HCT116 (cell line): ENCODE results near the gene EFCAB8. TPM values are rescaled to one million over a fixed set of nuclear protein-coding genes. Genes with fewer than 3 reads are reported as not detected.

ENCODE experiments used
- ATAC-seq: fragments of 200-7000 bp; cut with Tn5 transposase; 2 replicates; pipeline ENCODE4 v1.9.1; 2020; ENCODE audit warnings: mild to moderate bottlenecking, moderate library complexity
- BruUV-seq: library from RNA; stranded (reverse); fragments of 400-500 nt; replicated peaks from 2 replicates; lab custom pipeline; 2021; lab: Mats Ljungman, UMichigan
- CTCF ChIA-PET: fragments of 300-600 bp; sonication (Branson Sonifier 250); formaldehyde crosslinking; loops from one replicate; lab custom pipeline; 2021; ENCODE audit warnings: antibody characterized with exemption; lab: Charles Lee
- POLR2A ChIA-PET: fragments of 300-600, 350-600 bp; sonication (Branson Sonifier 250); formaldehyde crosslinking; loops from one replicate; lab custom pipeline; 2021; ENCODE audit warnings: antibody characterized with exemption; lab: Charles Lee
- RAD21 ChIA-PET, 2 experiments: fragments of 300-600 bp; sonication (Branson Sonifier 250); formaldehyde crosslinking; loops; one replicate each; lab custom pipeline; 2023; ENCODE audit warnings: low total read pairs in 2 of 2; ENCODE audit not compliant: uncharacterized antibody in 2 of 2, unreplicated experiment in 2 of 2, low non-redundant PET in 1 of 2; lab: Charles Lee
- DNase-seq: peaks from one replicate; pipeline ENCODE4 v3.0.0-alpha.2; 2010; ENCODE audit warnings: low read depth, low spot score
- H2AFZ ChIP-seq: fragments of 200-600 bp; shearing (Covaris generic), sonication (generic); 2 replicates; pipeline ENCODE4 v1.6.1; 2017; ENCODE audit warnings: low read depth, mixed run types, mixed read lengths, antibody characterized with exemption, low read length; ENCODE audit not compliant: poor library complexity, severe bottlenecking
- H3K27ac ChIP-seq: 2 replicates; pipeline ENCODE4 v1.5.1; 2012; ENCODE audit warnings: low read depth, low read length
- H3K27me3 ChIP-seq: fragments of 200-600 bp; sonication (generic); 2 replicates; pipeline ENCODE4 v1.6.1; 2016; ENCODE audit warnings: mixed run types, low read length, mixed read lengths; ENCODE audit not compliant: insufficient read depth
- H3K36me3 ChIP-seq, 2 experiments: fragments of 200-500 bp in 1 of 2; fragments of 200-600 bp in 1 of 2; sonication (Bioruptor generic) in 1 of 2; sonication (generic) in 1 of 2; 2 replicates each; pipeline versions ENCODE4 v1.5.1 to v1.6.1; 2014 to 2016; ENCODE audit warnings: low read length in 2 of 2, inconsistent platforms in 1 of 2, mixed read lengths in 1 of 2, mixed run types in 1 of 2; ENCODE audit not compliant: insufficient read depth in 2 of 2, control insufficient read depth in 1 of 2
- H3K4me1 ChIP-seq, 2 experiments: fragments of 200-600 bp in 1 of 2; sonication (generic) in 1 of 2; 2 replicates each; pipeline versions ENCODE4 v1.5.1 to v1.6.1; 2012 to 2017; ENCODE audit warnings: low read length in 2 of 2, inconsistent platforms in 1 of 2, mild to moderate bottlenecking in 1 of 2, mixed read lengths in 1 of 2, mixed run types in 1 of 2, moderate library complexity in 1 of 2; ENCODE audit not compliant: insufficient read depth in 2 of 2, control insufficient read depth in 1 of 2
- H3K4me2 ChIP-seq: fragments of 200-600 bp; sonication (generic); 2 replicates; pipeline ENCODE4 v1.6.1; 2017; ENCODE audit warnings: mixed run types, low read length, mixed read lengths
- H3K4me3 ChIP-seq, 2 experiments: fragments of 200-600 bp in 1 of 2; sonication (generic) in 1 of 2; replicated peaks in 1 of 2; 2 replicates each; pipeline ENCODE4 v1.5.1; 2011 to 2016; ENCODE audit warnings: low read length in 2 of 2, control low read depth in 1 of 2, low read depth in 1 of 2, mild to moderate bottlenecking in 1 of 2, mixed read lengths in 1 of 2, mixed run types in 1 of 2
- H3K79me2 ChIP-seq: fragments of 200-600 bp; sonication (generic); 2 replicates; pipeline ENCODE4 v1.6.1; 2017; ENCODE audit warnings: mild to moderate bottlenecking, mixed run types, low read length, moderate library complexity, mixed read lengths; ENCODE audit not compliant: insufficient read depth
- H3K9ac ChIP-seq: fragments of 200-600 bp; sonication (generic); 2 replicates; pipeline ENCODE4 v1.6.1; 2016; ENCODE audit warnings: low read length, mixed read lengths
- H3K9me2 ChIP-seq: fragments of 200-600 bp; sonication (generic), shearing (Covaris generic); 2 replicates; pipeline ENCODE4 v1.6.1; 2017; ENCODE audit warnings: mixed run types, mild to moderate bottlenecking, moderate library complexity; ENCODE audit not compliant: insufficient read depth
- H3K9me3 ChIP-seq, 2 experiments: fragments of 200-500 bp in 1 of 2; fragments of 200-600 bp in 1 of 2; sonication (Bioruptor generic) in 1 of 2; sonication (generic) in 1 of 2; 2 replicates each; pipeline ENCODE4 v1.6.1; 2014 to 2017; ENCODE audit warnings: low read length in 2 of 2, mixed read lengths in 2 of 2, inconsistent platforms in 1 of 2, low read depth in 1 of 2, mild to moderate bottlenecking in 1 of 2, mixed run types in 1 of 2, moderate library complexity in 1 of 2; ENCODE audit not compliant: control insufficient read depth in 1 of 2, insufficient read depth in 1 of 2
- H4K20me1 ChIP-seq: fragments of 200-600 bp; sonication (generic), shearing (Covaris generic); 2 replicates; pipeline ENCODE4 v1.6.1; 2017; ENCODE audit warnings: mixed run types, mild to moderate bottlenecking, moderate library complexity; ENCODE audit not compliant: insufficient read depth
- CBX3 ChIP-seq: IDR thresholded peaks from 2 replicates; pipeline ENCODE4 v1.6.1; 2012; ENCODE audit warnings: low read depth
- CEBPB ChIP-seq: IDR thresholded peaks from 2 replicates; pipeline ENCODE4 v1.6.1; 2012; ENCODE audit warnings: low read depth
- EGR1 ChIP-seq: IDR thresholded peaks from 2 replicates; pipeline ENCODE4 v1.6.1; 2012; ENCODE audit warnings: low read depth
- ELF1 ChIP-seq: IDR thresholded peaks from 2 replicates; pipeline ENCODE4 v1.6.1; 2012; ENCODE audit warnings: low read depth, borderline replicate concordance
- EZH2 ChIP-seq: fragments of 200-600 bp; sonication (generic); IDR thresholded peaks from 2 replicates; pipeline ENCODE4 v1.6.1; 2017; ENCODE audit warnings: antibody characterized with exemption, mixed run types
- JUND ChIP-seq: IDR thresholded peaks from 2 replicates; pipeline ENCODE4 v1.6.1; 2012
- POLR2AphosphoS5 ChIP-seq: IDR thresholded peaks from 2 replicates; pipeline ENCODE4 v1.6.1; 2011; ENCODE audit warnings: mild to moderate bottlenecking, low read depth, low read length, moderate library complexity
- RAD21 ChIP-seq: IDR thresholded peaks from 2 replicates; pipeline ENCODE4 v1.6.1; 2012; ENCODE audit warnings: low read depth, mild to moderate bottlenecking
- SP1 ChIP-seq: IDR thresholded peaks from 2 replicates; pipeline ENCODE4 v1.6.1; 2012; ENCODE audit warnings: low read depth
- YY1 ChIP-seq: IDR thresholded peaks from 2 replicates; pipeline ENCODE4 v1.6.1; 2011; ENCODE audit warnings: low read length, low read depth, moderate library complexity, mild to moderate bottlenecking; ENCODE audit not compliant: insufficient replicate concordance; ENCODE audit errors: extremely low read depth
- ZFX ChIP-seq: fragments of 450-650 bp; IDR thresholded peaks from 2 replicates; pipeline ENCODE4 v1.6.1; 2017
- intact Hi-C: fragments of 100-400 bp; cut with micrococcal nuclease; formaldehyde crosslinking; loops from 2 replicates; pipeline ENCODE4 v1.10.0; 2022
- total RNA-seq: library from RNA; stranded (reverse); gene quantifications from one replicate; pipeline ENCODE4 v1.2.1, GENCODE V29; 2021; ENCODE audit not compliant: unreplicated experiment
- TF ChIP-seq, protein P1 (sequence below): IDR thresholded peaks from 2 replicates; pipeline ENCODE4 v1.6.1; 2012
- TF ChIP-seq, protein P2 (sequence below): IDR thresholded peaks from 2 replicates; pipeline ENCODE4 v1.6.1; 2011; ENCODE audit warnings: mild to moderate bottlenecking, low read length, moderate library complexity; ENCODE audit not compliant: insufficient replicate concordance; ENCODE audit errors: extremely low read depth
- TF ChIP-seq, protein P3 (sequence below): IDR thresholded peaks from 2 replicates; pipeline ENCODE4 v1.6.1; 2012; ENCODE audit warnings: low read depth

Gene EFCAB8
- total RNA-seq, 1 experiment from 2014 or later, result 0.42 TPM

DNA sequence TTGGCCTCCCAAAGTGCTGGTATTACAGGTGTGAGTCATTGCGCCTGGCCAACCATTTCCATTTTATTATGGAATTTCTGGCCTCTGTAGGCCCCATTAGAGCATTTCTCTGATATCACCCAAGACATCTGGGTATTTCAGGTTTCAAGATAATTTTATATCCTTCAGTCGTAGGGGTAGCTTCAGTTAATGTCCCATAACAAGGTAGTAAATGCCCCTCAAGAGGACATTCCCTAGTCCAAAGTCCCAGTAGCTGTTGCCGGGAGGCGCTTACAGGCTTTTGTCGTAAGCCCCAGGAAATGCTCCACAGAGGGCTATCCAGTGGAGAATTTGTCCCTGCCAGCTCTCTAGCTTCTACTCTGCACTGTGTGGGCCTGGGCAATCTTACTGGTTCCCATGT lies 24.4 kb downstream of the EFCAB8 start:
- ChIA-PET POLR2A (no interaction called here), RAD21 (no interaction called here), CTCF (no interaction called here)
- DNase-seq (no peak), ATAC-seq (no peak)
- Histone ChIP-seq H2AFZ (no peak overlapping the region), H3K27me3 (no peaks in the 10 kb centered on the region), H3K36me3 (no peaks in the 10 kb centered on the region), H3K4me3 (no peak overlapping the region), H4K20me1 (no peaks in the 10 kb centered on the region), H3K4me2 (no peak overlapping the region), H3K27ac (no peak overlapping the region), H3K9me2 (no peaks in the 10 kb centered on the region), H3K9me3 (no peaks in the 10 kb centered on the region), H3K4me1 (no peaks in the 10 kb centered on the region), H3K79me2 (no peaks in the 10 kb centered on the region), H3K9ac (no peak overlapping the region)
- intact Hi-C loops, result no loop called here
- BruUV-seq, result no TSS peak
- TF ChIP-seq YY1 (no peak), POLR2AphosphoS5 (no peak), ELF1 (no peak), SP1 (no peak), CEBPB (no peak), JUND (no peak), RAD21 (no peak), EGR1 (no peak)
- TF ChIP-seq, protein P1, sequence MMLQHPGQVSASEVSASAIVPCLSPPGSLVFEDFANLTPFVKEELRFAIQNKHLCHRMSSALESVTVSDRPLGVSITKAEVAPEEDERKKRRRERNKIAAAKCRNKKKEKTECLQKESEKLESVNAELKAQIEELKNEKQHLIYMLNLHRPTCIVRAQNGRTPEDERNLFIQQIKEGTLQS, result no peak

DNA sequence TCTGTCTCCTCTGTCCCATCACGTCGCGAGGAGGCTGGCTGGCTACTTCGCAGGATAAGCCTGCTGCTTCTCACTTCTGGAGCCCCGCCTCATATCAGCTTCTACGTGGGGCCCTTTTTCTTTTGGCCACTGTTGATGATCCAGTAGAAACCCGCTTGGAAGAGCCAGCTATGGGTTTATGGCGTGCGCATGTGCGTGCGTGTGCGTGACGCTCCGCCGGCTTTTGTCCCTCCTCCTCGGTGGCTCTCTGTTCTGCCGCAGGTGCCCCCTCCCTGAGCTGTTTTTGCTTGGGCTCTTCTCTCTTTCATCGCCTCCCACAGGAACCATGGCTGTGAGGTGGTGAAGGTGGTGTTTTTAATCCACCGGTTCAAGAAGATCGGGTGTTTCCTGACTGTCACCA lies 26.5 kb downstream of the EFCAB8 start:
- RAD21 ChIA-PET, result no interaction called here
- Histone ChIP-seq H3K4me1 (no peaks in the 10 kb centered on the region), H2AFZ (no peak overlapping the region), H3K27me3 (no peaks in the 10 kb centered on the region), H3K36me3 (no peaks in the 10 kb centered on the region), H4K20me1 (no peaks in the 10 kb centered on the region), H3K27ac (no peak overlapping the region), H3K4me2 (no peak overlapping the region), H3K79me2 (no peaks in the 10 kb centered on the region), H3K4me3 (no peak overlapping the region), H3K9me3 (no peaks in the 10 kb centered on the region), H3K9ac (no peak overlapping the region), H3K9me2 (no peaks in the 10 kb centered on the region)
- TF ChIP-seq EZH2, result no peak
- TF ChIP-seq ZFX, result no peak
- TF ChIP-seq CBX3, result no peak
- no peak for TF ChIP-seq ELF1
- TF ChIP-seq, protein P2, sequence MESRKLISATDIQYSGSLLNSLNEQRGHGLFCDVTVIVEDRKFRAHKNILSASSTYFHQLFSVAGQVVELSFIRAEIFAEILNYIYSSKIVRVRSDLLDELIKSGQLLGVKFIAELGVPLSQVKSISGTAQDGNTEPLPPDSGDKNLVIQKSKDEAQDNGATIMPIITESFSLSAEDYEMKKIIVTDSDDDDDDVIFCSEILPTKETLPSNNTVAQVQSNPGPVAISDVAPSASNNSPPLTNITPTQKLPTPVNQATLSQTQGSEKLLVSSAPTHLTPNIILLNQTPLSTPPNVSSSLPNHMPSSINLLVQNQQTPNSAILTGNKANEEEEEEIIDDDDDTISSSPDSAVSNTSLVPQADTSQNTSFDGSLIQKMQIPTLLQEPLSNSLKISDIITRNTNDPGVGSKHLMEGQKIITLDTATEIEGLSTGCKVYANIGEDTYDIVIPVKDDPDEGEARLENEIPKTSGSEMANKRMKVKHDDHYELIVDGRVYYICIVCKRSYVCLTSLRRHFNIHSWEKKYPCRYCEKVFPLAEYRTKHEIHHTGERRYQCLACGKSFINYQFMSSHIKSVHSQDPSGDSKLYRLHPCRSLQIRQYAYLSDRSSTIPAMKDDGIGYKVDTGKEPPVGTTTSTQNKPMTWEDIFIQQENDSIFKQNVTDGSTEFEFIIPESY, result no peak
- TF ChIP-seq, protein P3, sequence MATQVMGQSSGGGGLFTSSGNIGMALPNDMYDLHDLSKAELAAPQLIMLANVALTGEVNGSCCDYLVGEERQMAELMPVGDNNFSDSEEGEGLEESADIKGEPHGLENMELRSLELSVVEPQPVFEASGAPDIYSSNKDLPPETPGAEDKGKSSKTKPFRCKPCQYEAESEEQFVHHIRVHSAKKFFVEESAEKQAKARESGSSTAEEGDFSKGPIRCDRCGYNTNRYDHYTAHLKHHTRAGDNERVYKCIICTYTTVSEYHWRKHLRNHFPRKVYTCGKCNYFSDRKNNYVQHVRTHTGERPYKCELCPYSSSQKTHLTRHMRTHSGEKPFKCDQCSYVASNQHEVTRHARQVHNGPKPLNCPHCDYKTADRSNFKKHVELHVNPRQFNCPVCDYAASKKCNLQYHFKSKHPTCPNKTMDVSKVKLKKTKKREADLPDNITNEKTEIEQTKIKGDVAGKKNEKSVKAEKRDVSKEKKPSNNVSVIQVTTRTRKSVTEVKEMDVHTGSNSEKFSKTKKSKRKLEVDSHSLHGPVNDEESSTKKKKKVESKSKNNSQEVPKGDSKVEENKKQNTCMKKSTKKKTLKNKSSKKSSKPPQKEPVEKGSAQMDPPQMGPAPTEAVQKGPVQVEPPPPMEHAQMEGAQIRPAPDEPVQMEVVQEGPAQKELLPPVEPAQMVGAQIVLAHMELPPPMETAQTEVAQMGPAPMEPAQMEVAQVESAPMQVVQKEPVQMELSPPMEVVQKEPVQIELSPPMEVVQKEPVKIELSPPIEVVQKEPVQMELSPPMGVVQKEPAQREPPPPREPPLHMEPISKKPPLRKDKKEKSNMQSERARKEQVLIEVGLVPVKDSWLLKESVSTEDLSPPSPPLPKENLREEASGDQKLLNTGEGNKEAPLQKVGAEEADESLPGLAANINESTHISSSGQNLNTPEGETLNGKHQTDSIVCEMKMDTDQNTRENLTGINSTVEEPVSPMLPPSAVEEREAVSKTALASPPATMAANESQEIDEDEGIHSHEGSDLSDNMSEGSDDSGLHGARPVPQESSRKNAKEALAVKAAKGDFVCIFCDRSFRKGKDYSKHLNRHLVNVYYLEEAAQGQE, result no peak
- CTCF ChIA-PET, result interaction anchor here (0.7 kb wide), 1 partner anchor 9 kb away, joined by 3 read pairs; no protein-coding TSS in a partner anchor
- no peak for DNase-seq
- intact Hi-C loops, result no loop called here
- POLR2A ChIA-PET, result no interaction called here
- no TSS peak for BruUV-seq
- ATAC-seq, result no peak
